Measurements from ENCODE around the gene WASHC2A. TPM values are rescaled to one million over a fixed set of nuclear protein-coding genes. Genes with fewer than 3 reads are reported as not detected.
"Not testable (repeated sequence)": the region's sequence is repeated elsewhere in the genome, so short reads cannot be mapped to it uniquely, and the experiment has no call there.

The WASHC2A gene
- total RNA-seq, 1 donor from 2014 or later = 53.7 TPM

DNA sequence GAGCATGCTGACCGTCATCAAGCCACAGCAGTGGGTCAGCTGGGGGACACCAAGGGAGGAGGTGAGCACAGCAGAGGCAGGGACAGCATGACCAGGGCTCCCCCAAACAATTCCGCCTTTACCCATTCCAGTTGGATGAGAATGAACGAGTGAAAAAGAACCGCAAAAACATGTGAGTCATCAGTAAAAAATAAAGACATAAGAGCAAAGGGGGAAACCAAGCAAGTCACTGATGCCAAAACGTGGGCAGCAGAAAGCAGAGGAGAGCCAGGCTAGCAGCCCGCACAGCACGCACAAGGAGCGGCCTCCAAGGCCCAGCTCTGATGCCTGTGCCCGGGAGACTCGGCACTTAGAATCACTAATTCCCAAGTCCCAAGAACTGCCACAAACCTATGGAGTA lies 7.8 kb upstream of the WASHC2A start:
- not testable (repeated sequence) for DNase-seq (ENCODE audit: low read depth)

GRCh38 chr10:50061548-50061947 lies 6.2 kb upstream of the WASHC2A start:
- DNase-seq (ENCODE audit: low read depth) = not testable (repeated sequence)

- no peak for DNase-seq (ENCODE audit: low read depth)
Measured at GRCh38 chr10:50063100-50063499, 4.7 kb upstream of the WASHC2A start.

GRCh38 chr10:50068352-50068659 lies 552 bp downstream of the WASHC2A start:
- not testable (repeated sequence) for DNase-seq (ENCODE audit: low read depth)

- DNase-seq (ENCODE audit: low read depth) = not testable (repeated sequence)
Measured at GRCh38 chr10:50075139-50075538, 7.4 kb downstream of the WASHC2A start.

- DNase-seq (ENCODE audit: low read depth) = peak; percentile 1
Measured at GRCh38 chr10:50075544-50075943, 7.8 kb downstream of the WASHC2A start.

- DNase-seq (ENCODE audit: low read depth) = not testable (repeated sequence)
Measured at GRCh38 chr10:50091304-50091703, 23.6 kb downstream of the WASHC2A start.

- not testable (repeated sequence) for DNase-seq (ENCODE audit: low read depth)
Measured at GRCh38 chr10:50092928-50093327, 25.2 kb downstream of the WASHC2A start.

DNA sequence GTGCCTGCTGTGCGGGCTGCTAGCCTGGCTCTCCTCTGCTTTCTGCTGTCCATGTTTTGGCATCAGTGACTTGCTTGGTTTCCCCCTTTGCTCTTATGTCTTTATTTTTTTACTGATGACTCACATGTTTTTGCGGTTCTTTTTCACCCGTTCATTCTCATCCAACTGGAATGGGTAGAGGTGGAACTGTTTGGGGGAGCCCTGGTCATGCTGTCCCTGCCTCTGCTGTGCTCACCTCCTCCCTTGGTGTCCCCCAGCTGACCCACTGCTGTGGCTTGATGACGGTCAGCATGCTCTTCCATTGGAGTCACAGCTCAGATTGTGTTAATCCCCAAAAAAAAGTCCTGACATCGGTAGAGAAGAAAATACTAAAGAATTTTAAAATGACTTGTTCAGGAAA lies 26.9 kb downstream of the WASHC2A start:
- not testable (repeated sequence) for DNase-seq (ENCODE audit: low read depth)

DNA sequence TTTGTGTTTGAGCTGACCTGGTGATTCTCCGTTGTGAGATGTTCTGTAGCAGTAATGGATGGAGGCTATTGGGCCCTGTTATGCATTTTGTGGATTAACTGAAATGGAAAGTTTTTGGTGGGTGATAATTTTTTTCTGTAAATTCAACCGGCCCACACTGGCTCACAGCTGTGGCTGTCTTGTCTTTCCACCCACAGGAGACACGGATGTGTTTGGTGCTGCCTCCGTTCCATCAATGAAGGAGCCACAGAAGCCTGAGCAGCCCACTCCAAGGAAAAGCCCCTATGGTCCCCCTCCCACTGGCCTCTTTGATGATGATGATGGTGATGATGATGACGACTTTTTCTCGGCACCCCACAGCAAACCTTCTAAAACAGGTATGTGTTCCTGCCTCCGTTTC lies 27.6 kb downstream of the WASHC2A start:
- not testable (repeated sequence) for DNase-seq (ENCODE audit: low read depth)

GRCh38 chr10:50096722-50097121 lies 29.0 kb downstream of the WASHC2A start:
- DNase-seq (ENCODE audit: low read depth) = not testable (repeated sequence)

GRCh38 chr10:50098645-50099044 lies 30.9 kb downstream of the WASHC2A start:
- not testable (repeated sequence) for DNase-seq (ENCODE audit: low read depth)

DNA sequence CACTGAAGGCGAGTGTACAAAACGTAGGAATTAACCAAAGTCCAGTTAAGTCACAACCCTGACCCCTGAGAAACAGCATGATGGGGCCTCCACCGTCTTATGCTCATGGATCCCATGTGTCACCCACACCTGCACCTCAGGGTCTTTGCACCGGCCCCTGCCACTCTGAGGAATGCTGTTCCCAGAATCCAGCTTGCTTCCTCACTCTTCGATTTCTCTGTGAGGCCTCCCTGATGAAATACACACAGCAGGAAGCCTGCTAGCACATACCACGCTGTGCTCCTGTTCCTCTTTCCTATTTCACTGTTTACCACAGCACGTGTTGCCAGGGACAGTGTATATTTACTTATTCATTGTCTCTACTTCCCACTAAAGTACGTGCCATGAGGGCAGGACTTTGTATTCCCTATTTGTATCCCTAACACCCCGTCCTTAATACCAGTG lies 33.4 kb downstream of the WASHC2A start:
- not testable (repeated sequence) for DNase-seq (ENCODE audit: low read depth)

- not testable (repeated sequence) for DNase-seq (ENCODE audit: low read depth)
Measured at GRCh38 chr10:50101747-50102146, 34.0 kb downstream of the WASHC2A start.

DNA sequence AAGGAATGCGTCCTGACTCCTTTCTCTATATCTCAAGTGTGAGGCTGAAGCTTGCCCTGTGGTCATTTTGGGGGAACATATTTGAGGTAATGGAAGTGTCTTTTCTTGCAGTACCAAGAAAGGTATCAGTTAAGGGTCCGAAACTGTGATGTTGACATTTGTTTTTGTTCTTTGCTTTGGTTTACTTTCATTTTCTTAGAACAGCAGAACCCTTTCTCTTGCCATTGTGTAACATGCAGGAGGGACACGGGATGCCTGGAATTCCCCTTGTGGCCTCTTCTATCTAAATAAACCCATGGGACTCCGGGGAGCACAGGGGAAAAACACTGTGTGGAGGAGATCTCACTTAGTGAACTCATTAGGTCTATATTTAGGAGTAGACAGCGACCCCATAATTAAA lies 34.5 kb downstream of the WASHC2A start:
- DNase-seq (ENCODE audit: low read depth) = not testable (repeated sequence)

DNA sequence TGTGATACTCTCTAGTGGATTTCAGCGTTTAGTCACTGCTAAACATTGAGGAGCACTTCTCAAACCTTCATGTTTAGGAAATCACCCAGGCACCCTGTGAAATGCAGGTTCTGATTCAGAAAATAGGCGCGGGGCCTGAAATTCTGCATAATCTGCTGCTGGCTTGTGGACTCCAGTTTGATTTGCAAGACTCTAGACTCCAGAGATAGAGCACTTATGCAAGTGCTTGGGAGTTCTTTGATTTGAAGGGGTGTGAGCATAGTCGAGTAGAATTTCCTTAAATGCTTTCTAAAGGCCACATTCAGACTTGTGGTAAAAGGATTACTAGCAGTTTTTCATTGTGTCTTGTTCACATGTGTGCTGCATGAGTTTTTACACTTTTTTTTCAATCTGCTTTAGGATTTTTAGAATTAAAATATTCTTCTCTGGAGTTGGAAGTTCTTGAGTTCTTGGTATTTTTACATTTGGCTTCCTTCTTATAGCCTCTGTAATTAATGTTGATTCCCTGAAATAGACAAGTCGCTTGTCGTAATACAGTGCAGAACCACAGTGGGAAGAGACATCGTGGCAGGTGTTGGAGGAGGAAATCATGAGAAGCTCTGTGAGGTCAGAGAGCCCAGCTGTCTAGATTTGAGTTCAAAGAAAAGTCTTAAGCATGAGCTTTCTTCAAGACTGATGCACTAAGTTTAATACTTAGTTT lies 41.4 kb downstream of the WASHC2A start:
- DNase-seq (ENCODE audit: low read depth) = not testable (repeated sequence)

- not testable (repeated sequence) for DNase-seq (ENCODE audit: low read depth)
Measured at GRCh38 chr10:50112419-50113112, 44.8 kb downstream of the WASHC2A start.

GRCh38 chr10:50126765-50127164 lies 59.0 kb downstream of the WASHC2A start:
- DNase-seq (ENCODE audit: low read depth) = not testable (repeated sequence)

DNA sequence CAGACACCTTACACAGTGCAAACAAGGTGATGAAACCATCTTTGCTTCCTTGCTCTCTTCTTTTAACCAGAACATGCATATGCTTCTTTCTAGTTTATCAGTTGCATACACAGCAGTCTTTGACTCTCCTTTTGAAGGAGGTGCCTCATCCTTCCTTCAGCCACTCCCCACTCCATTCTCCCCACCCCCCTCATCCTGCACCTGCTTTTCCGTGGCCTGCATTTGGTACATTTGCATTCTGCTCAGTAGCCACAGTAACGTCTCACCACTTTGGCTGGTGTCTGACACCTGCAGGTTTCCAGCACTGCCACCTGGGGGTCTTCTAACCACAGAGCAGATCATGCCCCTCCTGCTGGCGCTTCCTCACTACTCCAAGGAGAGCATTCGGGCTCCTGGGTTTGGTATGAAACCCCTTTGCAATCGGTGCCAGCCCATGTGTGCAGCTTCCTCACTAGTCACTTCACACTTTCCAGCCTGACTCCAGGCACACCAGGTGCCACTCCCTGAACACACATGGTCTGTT lies 60.1 kb downstream of the WASHC2A start:
- DNase-seq (ENCODE audit: low read depth) = not testable (repeated sequence)

GRCh38 chr10:50131245-50131965 lies 63.7 kb downstream of the WASHC2A start:
- not testable (repeated sequence) for DNase-seq (ENCODE audit: low read depth)

- DNase-seq (ENCODE audit: low read depth) = not testable (repeated sequence)
Measured at GRCh38 chr10:50132322-50132721, 64.6 kb downstream of the WASHC2A start.

GRCh38 chr10:50132841-50133240 lies 65.1 kb downstream of the WASHC2A start:
- DNase-seq (ENCODE audit: low read depth) = peak; percentile 3

All from renal cortical epithelial cell (primary cell).